Suprapubic skin (tissue), 4 donors: ENCODE measurements around the gene NOTCH2.

Source experiments
- CTCF ChIP-seq, 2 donors: fragments of 200-600 bp in 1 of 2; fragments of 450-650 bp in 1 of 2; sonication (generic) in 1 of 2; IDR thresholded peaks; one replicate each; pipeline ENCODE4 v1.5.1; 2016 to 2019; ENCODE audit warnings: antibody characterized with exemption in 2 of 2, mild to moderate bottlenecking in 1 of 2, moderate library complexity in 1 of 2
- EP300 ChIP-seq: sonication (generic); formaldehyde crosslinking; IDR thresholded peaks from one replicate; pipeline ENCODE4 v1.6.1; 2017; ENCODE audit warnings: antibody characterized with exemption
- POLR2AphosphoS5 ChIP-seq, 3 donors: sonication (generic); formaldehyde crosslinking; IDR thresholded peaks; one replicate each; pipeline ENCODE4 v1.6.1; 2017; ENCODE audit warnings: antibody characterized with exemption in 3 of 3

DNA sequence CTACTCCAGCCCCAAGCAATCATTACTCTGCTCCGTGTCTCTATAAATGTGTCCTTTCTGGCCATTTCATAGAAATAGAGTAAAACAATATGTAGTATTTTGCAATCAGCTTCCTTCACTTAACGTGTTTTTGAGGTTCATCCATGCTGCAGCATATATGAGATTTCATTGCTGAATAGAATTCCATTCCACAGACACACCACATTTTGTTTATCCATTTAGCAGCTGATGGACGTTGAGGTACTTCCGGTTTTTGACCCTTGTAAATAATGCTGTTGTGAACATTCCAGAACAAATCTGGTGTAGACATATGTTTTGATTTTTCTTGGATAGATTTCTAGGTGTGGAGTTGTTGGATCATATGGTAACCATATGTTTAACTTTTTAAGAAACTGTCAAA is 203.8 kb downstream of the NOTCH2 start:
- TF ChIP-seq CTCF (IDR thresholded peaks at IDR 0.05) (no peak), EP300 (no peak), POLR2AphosphoS5 (IDR thresholded peaks at IDR 0.05) (no peak)
